Effector memory CD8-positive, alpha-beta T cell (primary cell): ENCODE measurements around the gene BEST2.
"Not testable (repeated sequence)": the region's sequence is repeated elsewhere in the genome, so short reads cannot be mapped to it uniquely, and the experiment has no call there.

Experiments
- ATAC-seq: fragments of 150-1000 bp; cut with Tn5 transposase; replicated peaks from 2 replicates; pipeline ENCODE4 v1.10.0; 2021; ENCODE audit warnings: mild to moderate bottlenecking, moderate library complexity
- DNase-seq, 3 experiments: peaks; one replicate each; pipeline ENCODE4 v3.0.0; 2021
- H3K27ac Mint-ChIP-seq, 2 donors: one replicate each; pipeline ENCODE4 v1.8.0; 2022; ENCODE audit warnings: mild to moderate bottlenecking in 2 of 2, mixed read lengths in 2 of 2, moderate library complexity in 2 of 2
- H3K27me3 Mint-ChIP-seq, 2 donors: one replicate each; pipeline ENCODE4 v1.8.0; 2022; ENCODE audit warnings: mixed read lengths in 2 of 2
- H3K36me3 Mint-ChIP-seq: one replicate; pipeline ENCODE4 v1.8.0; 2022; ENCODE audit warnings: mild to moderate bottlenecking, moderate library complexity, mixed read lengths; ENCODE audit not compliant: insufficient read depth
- H3K4me1 Mint-ChIP-seq, 2 donors: one replicate each; pipeline ENCODE4 v1.8.0; 2022; ENCODE audit warnings: low read depth in 2 of 2, mixed read lengths in 2 of 2
- H3K4me3 Mint-ChIP-seq, 2 donors: one replicate each; pipeline ENCODE4 v1.8.0; 2022; ENCODE audit warnings: mild to moderate bottlenecking in 2 of 2, mixed read lengths in 2 of 2, moderate library complexity in 2 of 2
- H3K9me3 Mint-ChIP-seq, 2 donors: one replicate each; pipeline ENCODE4 v1.8.0; 2022; ENCODE audit warnings: mixed read lengths in 2 of 2

BEST2 gene

DNA sequence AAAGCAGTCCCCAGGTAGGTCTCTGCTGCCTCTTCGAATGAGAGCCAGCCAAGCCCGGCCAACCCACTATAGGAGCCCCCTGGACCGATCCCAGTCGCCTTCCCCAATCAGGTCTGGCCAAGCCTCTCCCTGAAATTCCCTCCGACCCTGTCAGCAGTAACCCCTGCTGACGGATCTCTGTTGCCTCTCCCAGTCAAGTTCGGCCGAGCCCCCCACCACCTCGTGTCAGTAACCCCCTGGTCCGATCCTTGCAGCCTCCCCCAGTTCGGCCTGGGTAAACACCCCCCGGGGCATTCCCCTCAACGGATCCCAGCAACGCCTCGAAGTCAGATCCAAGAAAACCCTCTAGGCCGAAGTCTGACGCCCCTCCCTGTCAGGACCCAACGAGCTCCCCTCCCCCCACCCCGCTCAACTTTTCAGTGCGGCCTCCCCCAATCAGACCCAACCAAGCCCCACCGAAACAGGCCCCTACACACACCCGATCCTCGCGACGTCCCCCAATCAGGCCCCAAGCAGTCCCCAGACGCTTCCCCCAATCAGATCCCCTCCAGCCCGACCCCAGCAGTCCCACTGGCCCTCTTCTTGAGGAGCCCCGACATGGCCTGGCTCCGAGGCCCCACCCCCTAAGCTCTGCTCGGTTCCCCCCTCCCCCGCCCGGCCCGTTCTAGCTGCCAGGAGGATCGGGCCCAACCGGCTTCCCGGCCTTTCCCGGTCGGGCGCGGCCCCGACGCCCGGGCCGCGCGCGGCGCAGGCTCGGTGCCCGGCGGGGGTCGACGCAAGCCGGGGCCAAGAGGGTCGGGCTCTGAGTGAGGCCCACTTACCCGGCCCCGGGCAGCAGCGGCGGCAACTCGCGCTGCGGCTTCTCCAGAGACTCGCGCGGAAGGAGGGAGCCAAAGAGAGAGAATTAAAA, 29.7 kb upstream of the BEST2 start:
- Mint-ChIP-seq H3K27ac (peak overlapping the region; percentile 79 to 93), H3K36me3 (peaks cover 43% of the 10 kb centered on the region), H3K9me3 (no peaks in the 10 kb centered on the region), H3K4me1 (peaks cover 34 to 36% of the 10 kb centered on the region in 2 donors), H3K27me3 (no peaks in the 10 kb centered on the region), H3K4me3 (peak overlapping the region; percentile 94 to 96)
- DNase-seq (peak; percentile 22 to 33 (median 28)), ATAC-seq (peak; percentile 47)

DNA sequence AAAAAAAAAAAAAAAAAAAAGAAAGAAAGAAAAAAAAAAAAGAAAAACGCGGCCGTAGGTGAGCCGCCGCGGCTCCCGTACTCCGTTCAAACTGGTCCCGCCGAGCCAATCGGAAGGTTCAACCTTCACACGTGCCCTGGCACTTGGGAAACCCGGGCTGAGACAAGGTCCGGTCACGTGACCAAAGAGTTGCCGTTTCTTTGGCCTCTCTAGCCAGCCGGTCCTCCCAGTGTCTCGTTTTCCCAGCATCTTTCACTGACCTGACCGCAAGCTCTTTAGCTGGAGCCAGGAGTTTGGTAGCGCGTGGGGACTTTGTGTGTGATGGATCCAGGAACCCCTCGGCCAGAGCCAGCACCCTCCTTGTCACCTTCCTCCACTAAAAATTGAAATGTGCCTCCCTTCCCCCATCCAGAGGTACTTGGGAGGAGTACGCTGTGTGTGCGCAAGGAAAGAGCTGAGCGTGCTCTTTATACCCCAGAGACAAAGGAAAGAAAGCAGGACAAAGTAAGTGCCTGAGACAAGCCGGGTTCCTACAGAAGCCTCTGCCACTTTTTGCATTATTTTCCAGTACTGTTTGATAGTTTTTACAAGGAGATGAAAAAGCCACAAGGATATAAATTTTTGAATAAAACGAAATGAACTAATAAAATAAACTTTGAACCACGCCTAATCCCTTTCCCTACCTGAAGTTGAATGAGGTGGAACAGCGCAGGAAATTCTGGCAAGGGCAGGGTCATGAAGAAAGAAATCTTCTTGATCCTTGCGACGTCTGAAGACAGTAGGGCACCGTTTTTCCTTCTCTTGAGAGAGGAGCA, 28.8 kb upstream of the BEST2 start:
- H3K4me1 Mint-ChIP-seq: peaks cover 34 to 36% of the 10 kb centered on the region in 2 donors
- peak overlapping the region; percentile 90 to 93 for H3K27ac Mint-ChIP-seq
- DNase-seq: peak; percentile 83 to 92 (median 87)
- H3K9me3 Mint-ChIP-seq: no peaks in the 10 kb centered on the region
- no peaks in the 10 kb centered on the region for H3K27me3 Mint-ChIP-seq
- peaks cover 43% of the 10 kb centered on the region for H3K36me3 Mint-ChIP-seq
- peak; percentile 93 for ATAC-seq
- H3K4me3 Mint-ChIP-seq: peak overlapping the region; percentile 94 to 96

DNA sequence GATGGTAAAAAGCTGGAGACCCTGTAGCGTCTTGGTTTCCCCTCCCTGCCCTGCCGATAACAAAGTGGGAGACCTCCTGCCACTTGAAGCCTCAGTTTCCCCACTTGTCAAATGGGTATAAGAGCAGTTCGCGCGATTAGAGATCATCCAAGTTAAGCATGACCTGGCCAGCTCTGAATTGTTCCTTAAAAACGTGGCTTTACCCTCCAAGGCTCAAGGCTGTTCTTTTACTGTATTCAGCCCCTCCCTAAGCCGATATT, 28.3 kb upstream of the BEST2 start:
- Mint-ChIP-seq H3K36me3 (peaks cover 43% of the 10 kb centered on the region), H3K4me1 (peaks cover 34 to 36% of the 10 kb centered on the region in 2 donors), H3K27me3 (no peaks in the 10 kb centered on the region), H3K4me3 (peak overlapping the region; percentile 94 to 96), H3K27ac (peak overlapping the region; percentile 90 to 93), H3K9me3 (no peaks in the 10 kb centered on the region)
- ATAC-seq (no peak), DNase-seq (no peak)

DNA sequence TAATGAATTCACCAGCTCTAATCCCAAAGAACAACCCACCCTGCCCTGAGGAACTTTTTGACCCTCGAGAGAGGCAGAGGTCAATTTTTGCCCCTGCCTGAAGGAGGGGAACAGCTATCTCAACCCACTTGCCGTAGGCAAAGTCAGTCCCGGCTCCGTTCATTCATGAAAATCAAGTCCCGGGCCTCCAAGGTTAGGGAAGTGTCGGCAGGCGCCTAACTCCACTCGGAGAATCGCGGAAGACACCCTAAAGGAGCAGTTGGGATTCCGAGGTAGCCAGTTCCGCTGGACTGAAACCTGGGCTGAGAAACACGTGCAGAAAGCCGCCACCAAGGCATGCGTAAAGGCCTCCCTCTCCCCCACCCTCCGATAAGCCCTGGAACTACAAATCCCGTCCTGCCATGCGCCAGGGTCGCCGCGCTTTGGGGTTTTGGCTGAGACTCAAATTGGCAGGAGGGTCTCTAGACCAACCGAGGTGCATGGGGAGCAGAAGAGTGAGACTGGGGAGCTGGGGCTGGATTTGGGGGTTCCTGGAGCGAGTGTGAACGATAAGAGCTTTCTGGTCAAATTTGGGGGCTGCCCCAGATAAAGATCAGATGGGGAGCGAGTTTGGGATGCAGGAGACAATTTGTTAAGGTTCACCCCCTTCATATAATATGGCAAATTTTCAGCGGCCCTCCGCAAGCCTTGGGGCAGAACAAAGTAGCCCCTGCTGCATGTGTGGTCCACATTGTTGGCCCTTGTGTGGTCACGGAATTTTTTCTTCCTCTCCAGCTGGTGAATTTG, 27.8 kb upstream of the BEST2 start, which contains the start of gene TNPO2:
Gene TNPO2 (minus strand): TSS at position 292 of the 786 bp plus-strand sequence. CDS start 2,955 bp downstream, outside the sequence.
- peak; percentile 16 for ATAC-seq
- H3K27me3 Mint-ChIP-seq: no peaks in the 10 kb centered on the region
- peaks cover 43% of the 10 kb centered on the region for H3K36me3 Mint-ChIP-seq
- DNase-seq: peak; percentile 27 to 47 (median 35)
- peak within 1 kb of the TSS; percentile 94 to 96 for H3K4me3 Mint-ChIP-seq
- H3K4me1 Mint-ChIP-seq: peaks cover 31 to 36% of the 10 kb centered on the region in 2 donors
- no peaks in the 10 kb centered on the region for H3K9me3 Mint-ChIP-seq
- H3K27ac Mint-ChIP-seq: peak within 1 kb of the TSS; percentile 90 to 93

DNA sequence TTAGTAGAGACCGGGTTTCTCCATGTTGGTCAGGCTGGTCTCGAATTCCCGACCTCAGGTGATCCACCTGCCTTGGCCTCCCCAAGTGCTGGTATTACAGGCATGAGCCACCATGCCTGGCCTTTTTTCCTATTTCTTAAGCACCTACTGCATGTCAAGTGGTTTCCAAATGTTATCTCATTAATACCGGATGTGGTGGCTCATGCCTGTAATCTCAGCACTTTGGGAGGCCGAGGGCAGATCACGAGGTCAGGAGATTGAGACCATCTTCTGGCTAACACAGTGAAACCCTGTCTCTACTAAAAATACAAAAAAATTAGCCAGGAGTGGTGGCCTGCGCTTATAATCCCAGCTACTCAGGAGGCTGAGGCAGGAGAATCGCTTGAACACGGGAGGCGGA, 26.0 kb upstream of the BEST2 start:
- H3K9me3 Mint-ChIP-seq, DNase-seq, ATAC-seq, H3K27me3 Mint-ChIP-seq: not testable (repeated sequence)
- peak overlapping the region; percentile 43 to 96 for H3K4me3 Mint-ChIP-seq
- H3K36me3 Mint-ChIP-seq: peaks cover 54% of the 10 kb centered on the region
- H3K27ac Mint-ChIP-seq: peak overlapping the region in 1 of 2 donors; percentile 32
- peaks cover 36 to 40% of the 10 kb centered on the region in 2 donors for H3K4me1 Mint-ChIP-seq

DNA sequence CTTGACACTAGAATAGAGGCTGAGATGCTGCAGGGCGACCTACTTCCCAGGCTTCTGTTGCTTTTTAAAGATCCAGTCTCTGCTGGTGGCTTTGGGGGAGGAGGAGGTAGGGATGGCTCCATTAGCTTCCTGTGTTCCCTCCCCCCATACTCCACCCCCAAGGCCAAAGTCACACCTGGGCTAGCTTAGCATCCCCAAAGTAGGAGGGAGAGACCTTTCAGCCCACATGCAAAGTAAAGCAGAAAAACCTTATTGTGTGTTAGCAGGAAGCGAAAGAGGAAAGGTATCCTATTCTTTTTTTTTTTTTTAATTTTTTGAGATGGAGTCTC, 24.6 kb upstream of the BEST2 start:
- H3K4me1 Mint-ChIP-seq: peaks cover 28 to 30% of the 10 kb centered on the region in 2 donors

DNA sequence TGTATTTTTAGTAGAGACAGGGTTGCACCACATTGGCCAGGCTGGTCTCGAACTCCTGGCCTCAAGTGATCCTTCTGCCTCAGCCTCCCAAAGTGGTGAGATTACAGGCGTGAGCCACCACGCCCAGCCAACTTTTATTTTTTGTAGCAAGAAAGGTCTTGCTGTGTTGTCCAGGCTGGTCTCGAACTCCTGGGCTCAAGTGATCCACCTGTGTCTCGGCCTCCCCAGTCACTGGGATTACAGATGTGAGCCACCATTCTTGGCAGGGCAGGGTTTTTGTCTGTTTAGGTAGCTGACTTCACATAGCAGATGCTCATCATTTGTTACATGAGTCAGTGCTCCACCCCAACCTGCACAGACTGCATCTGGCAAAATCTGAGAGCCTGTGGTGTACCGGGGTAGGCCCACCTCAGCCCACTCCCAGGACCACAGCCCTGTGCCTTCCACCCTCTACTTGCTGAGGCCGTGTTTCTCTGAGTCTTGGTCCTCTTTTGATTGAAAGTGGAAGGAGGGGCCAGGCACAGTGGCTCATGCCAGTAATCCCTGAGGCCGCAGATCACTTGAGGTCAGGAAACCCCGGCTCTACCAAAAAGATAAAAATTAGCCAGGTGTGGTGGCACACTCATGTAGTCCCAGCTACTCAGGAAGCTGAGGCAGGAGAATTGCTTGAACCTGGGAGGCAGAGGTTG, 23.7 kb upstream of the BEST2 start:
- Mint-ChIP-seq H3K36me3 (peaks cover 50% of the 10 kb centered on the region), H3K4me1 (peaks cover 31 to 33% of the 10 kb centered on the region in 2 donors), H3K4me3 (no peak overlapping the region), H3K27ac (no peak overlapping the region), H3K27me3 (no peaks in the 10 kb centered on the region), H3K9me3 (no peaks in the 10 kb centered on the region)
- no peak for ATAC-seq
- no peak for DNase-seq

More for the DNA sequence above, 24.6 kb upstream of the BEST2 start:
- DNase-seq: no peak
- Mint-ChIP-seq H3K36me3 (peaks cover 50% of the 10 kb centered on the region), H3K27me3 (no peaks in the 10 kb centered on the region), H3K4me3 (no peak overlapping the region), H3K9me3 (no peaks in the 10 kb centered on the region), H3K27ac (no peak overlapping the region)
- ATAC-seq: no peak

DNA sequence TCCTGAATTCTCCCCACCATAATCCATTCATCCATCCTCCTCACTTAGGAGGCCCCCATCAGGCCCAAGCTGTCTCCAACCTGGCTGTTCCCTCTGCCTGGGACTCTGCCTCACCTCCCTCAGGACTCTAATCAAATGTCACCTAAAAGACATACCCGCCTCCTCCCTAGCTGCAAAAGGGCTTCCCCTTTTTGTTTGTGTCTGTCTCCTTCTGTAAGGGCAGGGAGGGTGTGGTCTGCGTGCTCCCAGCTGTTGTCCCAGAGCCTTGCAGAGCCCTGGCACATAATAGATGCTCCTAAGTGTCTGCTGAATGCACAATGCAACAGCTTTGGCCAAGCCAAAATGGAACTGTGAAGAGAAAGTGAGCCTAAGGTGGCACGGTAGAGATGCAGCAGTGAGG, 21.5 kb upstream of the BEST2 start:
- H3K4me1 Mint-ChIP-seq: peaks cover 26 to 30% of the 10 kb centered on the region in 2 donors

DNA sequence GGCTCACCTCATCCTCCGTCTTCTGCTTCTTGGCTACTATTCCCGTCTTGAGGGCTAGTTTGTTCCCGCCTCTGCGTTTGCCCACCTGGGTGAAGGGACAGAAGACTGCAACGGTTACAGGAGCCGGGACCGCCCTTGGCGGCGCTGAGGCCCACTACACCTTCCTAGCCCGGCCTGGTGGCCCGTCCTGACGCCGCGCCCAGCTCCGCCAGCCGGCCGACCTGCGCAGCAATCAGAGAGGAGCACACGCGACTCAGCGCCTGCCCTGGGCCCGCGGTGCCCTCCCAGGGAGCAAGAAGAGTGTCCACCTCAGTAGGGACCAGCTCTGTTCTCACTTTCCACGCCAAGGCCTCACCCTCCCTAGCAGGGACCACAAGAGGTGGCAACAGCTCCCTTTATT, 20.3 kb upstream of the BEST2 start:
- Mint-ChIP-seq H3K4me1 (peaks cover 26 to 30% of the 10 kb centered on the region in 2 donors), H3K9me3 (no peaks in the 10 kb centered on the region), H3K36me3 (peaks cover 64% of the 10 kb centered on the region), H3K27me3 (no peaks in the 10 kb centered on the region), H3K27ac (no peak overlapping the region), H3K4me3 (no peak overlapping the region)
- DNase-seq (no peak), ATAC-seq (no peak)

More for the DNA sequence above, 21.5 kb upstream of the BEST2 start:
- ATAC-seq: no peak
- Mint-ChIP-seq H3K27ac (peak overlapping the region in 1 of 2 donors; percentile 26), H3K36me3 (peaks cover 64% of the 10 kb centered on the region), H3K9me3 (no peaks in the 10 kb centered on the region), H3K27me3 (no peaks in the 10 kb centered on the region), H3K4me3 (no peak overlapping the region)
- DNase-seq: no peak

DNA sequence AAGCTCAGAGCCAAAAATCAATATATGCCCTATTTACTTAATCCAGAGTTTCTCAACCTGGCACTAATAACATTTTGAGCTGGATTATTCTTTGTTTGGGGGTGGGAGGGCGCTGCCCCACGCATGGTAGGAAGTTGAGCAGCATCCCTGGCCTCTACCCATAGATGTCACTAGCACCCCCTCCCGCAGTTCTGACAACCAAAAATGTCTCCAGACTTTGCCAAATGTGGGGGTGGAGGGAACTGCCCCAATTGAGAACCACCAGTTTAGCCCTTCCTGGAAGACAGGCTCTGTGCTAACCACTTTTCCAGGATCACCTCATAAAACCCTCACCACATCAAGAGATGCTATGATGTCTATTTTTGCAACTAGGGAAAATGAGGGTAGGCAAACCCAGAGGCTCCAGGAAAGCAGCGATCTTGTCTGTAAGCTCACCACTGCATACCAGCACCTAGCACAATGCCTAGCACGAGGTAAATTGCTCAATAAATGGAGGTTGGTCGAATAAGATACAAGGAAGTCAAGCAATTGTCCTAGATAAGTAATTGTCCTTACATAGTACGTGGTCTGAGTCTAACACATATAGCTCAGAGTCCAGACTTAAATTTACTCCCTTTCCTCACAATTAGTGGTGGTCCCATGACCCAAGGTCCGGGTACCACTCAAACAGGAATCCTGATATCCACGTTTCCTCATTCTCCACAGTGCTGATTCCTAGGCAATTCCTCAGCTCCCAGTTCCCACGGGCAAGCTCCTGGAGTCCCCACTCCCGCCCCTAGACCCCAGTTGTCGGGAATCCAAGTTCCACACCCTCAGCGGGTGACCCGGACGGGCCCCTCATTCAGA, 18.0 kb upstream of the BEST2 start:
- peaks cover 70% of the 10 kb centered on the region for H3K36me3 Mint-ChIP-seq
- H3K4me1 Mint-ChIP-seq: peaks cover 45 to 46% of the 10 kb centered on the region in 2 donors
- H3K27ac Mint-ChIP-seq: peak overlapping the region; percentile 97 to 99
- H3K27me3 Mint-ChIP-seq: no peaks in the 10 kb centered on the region
- H3K9me3 Mint-ChIP-seq: no peaks in the 10 kb centered on the region
- ATAC-seq: no peak
- DNase-seq: peak in 1 of 3 experiments; percentile 25
- peak overlapping the region; percentile 95 to 96 for H3K4me3 Mint-ChIP-seq

DNA sequence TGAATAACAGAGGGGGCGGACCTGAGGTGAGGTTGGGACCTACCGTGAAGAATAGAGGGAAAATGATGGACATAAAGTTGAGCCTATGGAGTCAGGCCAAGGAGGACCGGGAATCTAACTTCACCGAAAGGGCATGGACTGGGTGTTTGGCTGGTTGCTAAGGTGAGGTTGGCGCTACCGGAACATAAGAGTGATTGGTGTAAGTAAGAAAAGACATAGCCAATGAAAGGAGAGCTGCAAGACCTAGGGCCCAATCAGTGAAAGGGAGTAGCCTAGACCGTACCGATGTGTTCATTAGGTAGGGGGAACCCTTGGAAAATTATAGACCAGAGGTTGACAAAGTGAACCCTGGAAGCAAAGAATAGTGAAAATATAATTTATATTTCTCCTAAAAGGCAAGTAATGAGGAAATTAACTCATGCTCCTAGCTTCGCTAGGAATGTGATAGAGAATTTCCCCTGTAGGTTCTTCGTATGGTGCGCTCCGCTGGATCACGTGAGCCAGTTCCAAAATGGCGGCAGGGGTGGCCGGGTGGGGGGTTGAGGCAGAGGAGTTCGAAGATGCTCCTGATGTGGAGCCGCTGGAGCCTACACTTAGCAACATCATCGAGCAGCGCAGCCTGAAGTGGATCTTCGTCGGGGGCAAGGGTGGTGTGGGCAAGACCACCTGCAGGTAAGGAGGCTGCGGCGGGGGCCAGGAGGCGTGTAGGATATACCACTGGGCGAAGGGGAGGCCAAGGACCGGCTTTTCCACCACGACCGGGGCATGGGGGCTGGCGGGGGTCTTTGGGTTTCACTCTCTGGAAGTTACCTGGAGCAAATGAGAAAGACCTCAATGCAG, 14.4 kb upstream of the BEST2 start, which contains the start of gene GET3:
Gene GET3 (plus strand): TSS at position 503 of the 840 bp plus-strand sequence. CDS start 9 bp downstream, at position 512.
- H3K9me3 Mint-ChIP-seq: no peaks in the 10 kb centered on the region
- H3K27ac Mint-ChIP-seq: peak within 1 kb of the TSS; percentile 98 to 99
- peaks cover 37 to 39% of the 10 kb centered on the region in 2 donors for H3K4me1 Mint-ChIP-seq
- peak within 1 kb of the TSS; percentile 98 to 100 for H3K4me3 Mint-ChIP-seq
- H3K36me3 Mint-ChIP-seq: peaks cover 60% of the 10 kb centered on the region
- ATAC-seq: peak; percentile 79
- H3K27me3 Mint-ChIP-seq: no peaks in the 10 kb centered on the region
- DNase-seq: peak; percentile 67 to 74 (median 71)
